HL-60 (cell line): ENCODE data around the gene RIPOR2.

Experiments used
- DNase-seq, 2 experiments: peaks; one replicate each; pipeline ENCODE4 v3.0.0-alpha.2; 2010 to 2020; ENCODE audit warnings: low read depth in 1 of 2, low spot score in 1 of 2
- H3K27ac ChIP-seq: fragments of 250-450 bp; sonication (Bioruptor Pico); replicated peaks from 2 replicates; pipeline ENCODE4 v1.5.1; 2020; ENCODE audit warnings: mild to moderate bottlenecking, moderate library complexity
- H3K27me3 ChIP-seq: fragments of 250-450 bp; sonication (Bioruptor Pico); 2 replicates; pipeline ENCODE4 v1.5.1; 2021; ENCODE audit warnings: mild to moderate bottlenecking, moderate library complexity; ENCODE audit not compliant: insufficient read depth, poor library complexity, severe bottlenecking
- H3K4me3 ChIP-seq: replicated peaks from 2 replicates; pipeline ENCODE4 v1.5.1; 2011; ENCODE audit warnings: mild to moderate bottlenecking, control low read depth, low read length; ENCODE audit not compliant: insufficient read depth
- CTCF ChIP-seq: IDR thresholded peaks from one replicate; pipeline ENCODE4 v1.5.1; 2011; ENCODE audit warnings: low read length, control low read depth, inconsistent platforms; ENCODE audit not compliant: insufficient read depth
- GABPA ChIP-seq: IDR thresholded peaks from 2 replicates; pipeline ENCODE4 v1.6.1; 2012; ENCODE audit warnings: low read depth
- POLR2AphosphoS5 ChIP-seq: IDR thresholded peaks from 2 replicates; pipeline ENCODE4 v1.6.1; 2012; ENCODE audit warnings: low read depth
- REST ChIP-seq: IDR thresholded peaks from 2 replicates; pipeline ENCODE4 v1.6.1; 2012; ENCODE audit warnings: low read depth; ENCODE audit not compliant: insufficient replicate concordance
- SPI1 ChIP-seq: IDR thresholded peaks from 2 replicates; pipeline ENCODE4 v1.6.1; 2012; ENCODE audit warnings: low read depth, mild to moderate bottlenecking, borderline replicate concordance

Gene RIPOR2

GRCh38 chr6:24844903-24845302, 90.9 kb downstream of the RIPOR2 start:
- Histone ChIP-seq H3K27ac (no peak overlapping the region), H3K27me3 (no peaks in the 10 kb centered on the region), H3K4me3 (no peak overlapping the region)
- no peak for TF ChIP-seq CTCF
- TF ChIP-seq POLR2AphosphoS5 = no peak
- TF ChIP-seq GABPA = no peak
- no peak for TF ChIP-seq SPI1
- no peak for TF ChIP-seq REST
- no peak for DNase-seq

GRCh38 chr6:24844061-24844460, 91.7 kb downstream of the RIPOR2 start:
- DNase-seq = no peak
- Histone ChIP-seq H3K27ac (no peak overlapping the region), H3K27me3 (no peaks in the 10 kb centered on the region), H3K4me3 (no peak overlapping the region)
- TF ChIP-seq POLR2AphosphoS5 (no peak), CTCF (no peak), GABPA (no peak), REST (no peak), SPI1 (no peak)

GRCh38 chr6:24840187-24840586, 95.6 kb downstream of the RIPOR2 start:
- TF ChIP-seq GABPA = no peak
- TF ChIP-seq SPI1 = no peak
- TF ChIP-seq POLR2AphosphoS5 = no peak
- no peak for TF ChIP-seq REST
- TF ChIP-seq CTCF = no peak
- Histone ChIP-seq H3K27me3 (no peaks in the 10 kb centered on the region), H3K27ac (no peak overlapping the region), H3K4me3 (no peak overlapping the region)
- no peak for DNase-seq
